ENCODE results near the gene AHCYL1. TPM values are rescaled to one million over a fixed set of nuclear protein-coding genes. Genes with fewer than 3 reads are reported as not detected.

The AHCYL1 gene
- total RNA-seq, 1 experiment from 2014 or later: 147 TPM

- BruUV-seq (replicated peaks): no TSS peak
- Histone ChIP-seq H3K4me3 (no peak overlapping the region), H3K27me3 (ENCODE audit: insufficient read depth, low read depth) (no peaks in the 10 kb centered on the region), H3K9me3 (ENCODE audit: insufficient read depth, low read depth) (no peaks in the 10 kb centered on the region), H3K36me3 (ENCODE audit: low read depth) (peaks cover 16% of the 10 kb centered on the region; the same call in 1 of the 2 replicates), H3F3A (ENCODE audit: insufficient read depth, low read depth) (peaks cover 23% of the 10 kb centered on the region; the same call in 1 of the 2 replicates), H2AFZ (no peak overlapping the region), H3K4me1 (replicated peaks; ENCODE audit: insufficient read depth) (peaks cover 16% of the 10 kb centered on the region; the same call in 1 of the 2 replicates), H3K9me2 (ENCODE audit: insufficient read depth) (no peaks in the 10 kb centered on the region), H4K20me1 (ENCODE audit: insufficient read depth) (no peaks in the 10 kb centered on the region), H3K79me2 (ENCODE audit: low read depth) (no peaks in the 10 kb centered on the region), H3K4me2 (no peak overlapping the region), H3K27ac (no peak overlapping the region)
- intact Hi-C loops (cut with micrococcal nuclease; ENCODE audit: unreplicated experiment): no loop called here
- TF ChIP-seq, protein P1, sequence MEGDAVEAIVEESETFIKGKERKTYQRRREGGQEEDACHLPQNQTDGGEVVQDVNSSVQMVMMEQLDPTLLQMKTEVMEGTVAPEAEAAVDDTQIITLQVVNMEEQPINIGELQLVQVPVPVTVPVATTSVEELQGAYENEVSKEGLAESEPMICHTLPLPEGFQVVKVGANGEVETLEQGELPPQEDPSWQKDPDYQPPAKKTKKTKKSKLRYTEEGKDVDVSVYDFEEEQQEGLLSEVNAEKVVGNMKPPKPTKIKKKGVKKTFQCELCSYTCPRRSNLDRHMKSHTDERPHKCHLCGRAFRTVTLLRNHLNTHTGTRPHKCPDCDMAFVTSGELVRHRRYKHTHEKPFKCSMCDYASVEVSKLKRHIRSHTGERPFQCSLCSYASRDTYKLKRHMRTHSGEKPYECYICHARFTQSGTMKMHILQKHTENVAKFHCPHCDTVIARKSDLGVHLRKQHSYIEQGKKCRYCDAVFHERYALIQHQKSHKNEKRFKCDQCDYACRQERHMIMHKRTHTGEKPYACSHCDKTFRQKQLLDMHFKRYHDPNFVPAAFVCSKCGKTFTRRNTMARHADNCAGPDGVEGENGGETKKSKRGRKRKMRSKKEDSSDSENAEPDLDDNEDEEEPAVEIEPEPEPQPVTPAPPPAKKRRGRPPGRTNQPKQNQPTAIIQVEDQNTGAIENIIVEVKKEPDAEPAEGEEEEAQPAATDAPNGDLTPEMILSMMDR (conservative IDR thresholded peaks at IDR 0.05): no peak
- POLR2A ChIA-PET (ENCODE audit: unreplicated experiment): no interaction called here
- no peak for DNase-seq
- CTCF ChIA-PET: interaction anchor here (0.7 kb wide), 1 partner anchor 26 kb away, joined by 3 read pairs; no protein-coding TSS in a partner anchor
Measured at GRCh38 chr1:110061341-110061740, 76.8 kb downstream of the AHCYL1 start.

- intact Hi-C loops (cut with micrococcal nuclease; ENCODE audit: unreplicated experiment): no loop called here
- peaks cover 16% of the 10 kb centered on the region; the same call in 1 of the 2 replicates for H3F3A ChIP-seq (ENCODE audit: insufficient read depth, low read depth)
- TF ChIP-seq, protein P1 (conservative IDR thresholded peaks at IDR 0.05): no peak
- TF ChIP-seq EZH2 (IDR thresholded peaks at IDR 0.05; ENCODE audit: low read depth): no peak
- H4K20me1 ChIP-seq (ENCODE audit: insufficient read depth): no peaks in the 10 kb centered on the region
- H3K27ac ChIP-seq: no peak overlapping the region
- no TSS peak for BruUV-seq (replicated peaks)
- peaks cover 8% of the 10 kb centered on the region; the same call in 1 of the 2 replicates for H3K4me1 ChIP-seq (replicated peaks; ENCODE audit: insufficient read depth)
- H3K4me2 ChIP-seq: no peak overlapping the region
- H3K79me2 ChIP-seq (ENCODE audit: low read depth): no peaks in the 10 kb centered on the region
- no peak overlapping the region for H3K4me3 ChIP-seq
- 0 out of 2 replicates have a peak, but pooled peaks cover 11% of the 10 kb centered on the region for H3K36me3 ChIP-seq (ENCODE audit: low read depth)
- no peak overlapping the region for H2AFZ ChIP-seq
- no peak for DNase-seq
- H3K9me2 ChIP-seq (ENCODE audit: insufficient read depth): no peaks in the 10 kb centered on the region
- H3K27me3 ChIP-seq (ENCODE audit: insufficient read depth, low read depth): no peaks in the 10 kb centered on the region
- ChIA-PET CTCF (interaction anchor here (0.6 to 1.1 kb wide), 2 partner anchors 17 to 40 kb away, joined by 3 to 5 read pairs; no protein-coding TSS in a partner anchor), POLR2A (ENCODE audit: unreplicated experiment) (no interaction called here)
- H3K9me3 ChIP-seq (ENCODE audit: insufficient read depth, low read depth): no peaks in the 10 kb centered on the region
Measured at GRCh38 chr1:110062612-110063011, 78.0 kb downstream of the AHCYL1 start.

DNA sequence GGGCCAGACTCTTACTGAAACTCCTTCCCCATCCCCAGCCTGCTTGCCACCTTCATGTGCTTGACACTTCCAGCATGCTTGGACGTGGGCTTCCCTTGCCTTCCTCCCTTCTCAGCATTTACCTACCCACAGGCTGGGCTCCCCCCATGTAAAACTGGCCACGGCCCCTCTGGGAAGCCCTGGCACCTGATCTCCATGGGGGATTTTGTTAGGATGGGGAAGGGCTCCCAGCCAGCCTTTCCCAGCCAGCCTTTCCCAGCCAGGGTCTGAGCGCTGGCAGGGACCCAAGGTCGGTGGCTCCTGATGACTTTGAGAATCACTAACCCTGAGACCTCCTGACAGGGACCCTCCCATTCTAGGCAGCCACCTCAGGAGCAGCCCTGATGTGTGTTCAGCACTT lies 79.2 kb downstream of the AHCYL1 start:
- TF ChIP-seq EZH2 (IDR thresholded peaks at IDR 0.05; ENCODE audit: low read depth): no peak
- TF ChIP-seq, protein P1 (conservative IDR thresholded peaks at IDR 0.05): no peak
- H3K9me3 ChIP-seq (ENCODE audit: insufficient read depth, low read depth): no peaks in the 10 kb centered on the region
- DNase-seq: no peak
- BruUV-seq (replicated peaks): no TSS peak
- no peak overlapping the region for H3K4me3 ChIP-seq
- H3K36me3 ChIP-seq (ENCODE audit: low read depth): 0 out of 2 replicates have a peak, but pooled peaks cover 11% of the 10 kb centered on the region
- ChIA-PET POLR2A (ENCODE audit: unreplicated experiment) (no interaction called here), CTCF (interaction anchor here (1.1 kb wide), 1 partner anchor 39 kb away, joined by 3 read pairs; no protein-coding TSS in a partner anchor)
- H4K20me1 ChIP-seq (ENCODE audit: insufficient read depth): no peaks in the 10 kb centered on the region
- H3K27ac ChIP-seq: no peak overlapping the region
- no peaks in the 10 kb centered on the region for H3K4me1 ChIP-seq (replicated peaks; ENCODE audit: insufficient read depth)
- no peaks in the 10 kb centered on the region for H3K9me2 ChIP-seq (ENCODE audit: insufficient read depth)
- H2AFZ ChIP-seq: no peak overlapping the region
- peaks cover 6% of the 10 kb centered on the region; the same call in 1 of the 2 replicates for H3F3A ChIP-seq (ENCODE audit: insufficient read depth, low read depth)
- no peaks in the 10 kb centered on the region for H3K79me2 ChIP-seq (ENCODE audit: low read depth)
- H3K4me2 ChIP-seq: no peak overlapping the region
- H3K27me3 ChIP-seq (ENCODE audit: insufficient read depth, low read depth): no peaks in the 10 kb centered on the region
- intact Hi-C loops (cut with micrococcal nuclease; ENCODE audit: unreplicated experiment): no loop called here
